B cell (primary cell): ENCODE data around the gene NELL1. TPM values are rescaled to one million over a fixed set of nuclear protein-coding genes. Genes with fewer than 3 reads are reported as not detected.

Experiments used
- ATAC-seq: fragments of 200-7000 bp; cut with Tn5 transposase; one replicate; pipeline ENCODE4 v1.10.0; 2021; ENCODE audit warnings: low read depth, mild to moderate bottlenecking, moderate number of reproducible peaks, moderate library complexity
- CTCF ChIA-PET: fragments of 350-600 bp; sonication (Branson Sonifier 250); formaldehyde crosslinking; loops from one replicate; lab custom pipeline; 2021; ENCODE audit warnings: antibody characterized with exemption, inconsistent platforms; lab: Charles Lee
- POLR2A ChIA-PET: fragments of 350-600 bp; sonication (Branson Sonifier 250); formaldehyde crosslinking; loops from one replicate; lab custom pipeline; 2021; ENCODE audit warnings: antibody characterized with exemption; lab: Charles Lee
- DNase-seq: peaks from one replicate; pipeline ENCODE4 v3.0.0; 2013
- H2AFZ ChIP-seq: 2 replicates; pipeline ENCODE4 v1.6.1; 2012; ENCODE audit warnings: mild to moderate bottlenecking, low read depth, low read length; ENCODE audit not compliant: insufficient read depth, poor library complexity, severe bottlenecking
- H3K27ac ChIP-seq, 2 donors: 1 replicate in 1 of 2; 2 replicates in 1 of 2; pipeline ENCODE4 v1.5.1; 2012 to 2013; ENCODE audit warnings: low read length in 2 of 2, mild to moderate bottlenecking in 2 of 2, moderate library complexity in 1 of 2
- H3K27me3 ChIP-seq, 4 experiments: fragments of 200-600 bp in 1 of 4; sonication (generic) in 1 of 4; replicated peaks in 1 of 4; 1 replicate in 2 of 4; 2 replicates in 2 of 4; pipeline versions ENCODE4 v1.6.1 to v1.7.0; 2013 to 2016; ENCODE audit warnings: low read length in 3 of 4, mild to moderate bottlenecking in 2 of 4, mixed read lengths in 1 of 4, moderate library complexity in 1 of 4; ENCODE audit not compliant: insufficient read depth in 4 of 4, control insufficient read depth in 3 of 4; ENCODE audit errors: control extremely low read depth in 1 of 4
- H3K36me3 ChIP-seq, 2 experiments: replicated peaks in 1 of 2; 1 replicate in 1 of 2; 2 replicates in 1 of 2; pipeline versions ENCODE4 v1.6.1 to v1.7.1; 2013; ENCODE audit warnings: low read length in 1 of 2; ENCODE audit not compliant: insufficient read depth in 2 of 2, control insufficient read depth in 1 of 2; ENCODE audit errors: control extremely low read depth in 1 of 2, extremely low read depth in 1 of 2
- H3K4me1 ChIP-seq, 2 donors: fragments of 200-600 bp in 1 of 2; sonication (generic) in 1 of 2; 1 replicate in 1 of 2; 2 replicates in 1 of 2; pipeline versions ENCODE4 v1.5.1 to v1.6.1; 2013 to 2017; ENCODE audit warnings: low read length in 2 of 2; ENCODE audit not compliant: control insufficient read depth in 2 of 2, insufficient read depth in 2 of 2
- H3K4me2 ChIP-seq: replicated peaks from 2 replicates; pipeline ENCODE3; 2012; ENCODE audit warnings: mild to moderate bottlenecking, low read depth, low read length; ENCODE audit not compliant: poor library complexity, severe bottlenecking
- H3K4me3 ChIP-seq, 5 experiments: fragments of 200-600 bp in 1 of 5; sonication (generic) in 1 of 5; 1 replicate in 3 of 5; 2 replicates in 2 of 5; pipeline versions ENCODE4 v1.5.1 to v1.7.0; 2011 to 2016; ENCODE audit warnings: low read length in 4 of 5, mild to moderate bottlenecking in 4 of 5, low read depth in 2 of 5, control low read depth in 1 of 5, moderate library complexity in 1 of 5; ENCODE audit not compliant: insufficient read depth in 1 of 5; ENCODE audit errors: control extremely low read depth in 1 of 5, extremely low read depth in 1 of 5
- H3K79me2 ChIP-seq: fragments of 200-600 bp; sonication (generic); one replicate; pipeline ENCODE4 v1.6.0; 2016; ENCODE audit warnings: low read length; ENCODE audit not compliant: control insufficient read depth, insufficient read depth
- H3K9ac ChIP-seq: fragments of 200-600 bp; sonication (generic); 2 replicates; pipeline ENCODE4 v1.6.1; 2017; ENCODE audit warnings: mild to moderate bottlenecking, low read length, moderate library complexity
- H3K9me3 ChIP-seq, 3 donors: one replicate each; pipeline versions ENCODE4 v1.6.1 to v1.7.1; 2013; ENCODE audit warnings: low read length in 2 of 3; ENCODE audit not compliant: control insufficient read depth in 2 of 3, insufficient read depth in 1 of 3; ENCODE audit errors: control extremely low read depth in 1 of 3
- H4K20me1 ChIP-seq: 2 replicates; pipeline ENCODE4 v1.6.0; 2012; ENCODE audit warnings: mild to moderate bottlenecking, low read length; ENCODE audit not compliant: insufficient read depth, control insufficient read depth, poor library complexity, severe bottlenecking
- H3K27ac Mint-ChIP-seq: one replicate; pipeline ENCODE4 v1.8.0; 2021; ENCODE audit warnings: mixed read lengths
- H3K27me3 Mint-ChIP-seq: one replicate; pipeline ENCODE4 v1.8.0; 2021; ENCODE audit warnings: mixed read lengths
- H3K4me1 Mint-ChIP-seq: one replicate; pipeline ENCODE4 v1.8.0; 2021; ENCODE audit warnings: mixed read lengths
- H3K4me3 Mint-ChIP-seq: one replicate; pipeline ENCODE4 v1.8.0; 2021; ENCODE audit warnings: mixed read lengths
- H3K9me3 Mint-ChIP-seq: one replicate; pipeline ENCODE4 v1.8.0; 2022; ENCODE audit warnings: mixed read lengths; ENCODE audit not compliant: insufficient read depth
- EZH2 ChIP-seq: IDR thresholded peaks from 2 replicates; pipeline ENCODE4 v1.6.1; 2012; ENCODE audit warnings: borderline replicate concordance, low read depth, mild to moderate bottlenecking, moderate library complexity, low read length; ENCODE audit not compliant: insufficient read depth, poor library complexity, severe bottlenecking
- WGBS: methylation state at CpG from one replicate; pipeline ENCODE4 v1.1.5; 2013; ENCODE audit warnings: missing lambda C conversion rate; ENCODE audit not compliant: insufficient coverage; 5-methylcytosine and 5-hydroxymethylcytosine counted together
- intact Hi-C: fragments of 100-400 bp; cut with micrococcal nuclease; formaldehyde crosslinking; loops from one replicate; pipeline ENCODE4 v1.10.0; 2022
- polyA plus RNA-seq: library from polyadenylated mRNA; depleted of rRNA; stranded (reverse); fragments of >200 nt; gene quantifications from 2 replicates; pipeline ENCODE4 v1.2.3, GENCODE V29; 2012
- total RNA-seq, 2 donors: library from RNA; stranded (reverse); fragments of 120-200 nt in 1 of 2; gene quantifications; 1 replicate in 1 of 2; 2 replicates in 1 of 2; pipeline versions ENCODE4 v1.2.3 to v1.2.4, GENCODE V29; 2013 to 2022
- TF ChIP-seq, protein P1 (sequence below): fragments of 200-600 bp; IDR thresholded peaks from one replicate; pipeline ENCODE4 v1.8.0; 2022; ENCODE audit warnings: antibody characterized with exemption, mild to moderate bottlenecking

Gene NELL1
- total and polyA plus RNA-seq, 2 donors (not counting 1 experiment from before 2014, with no cell fraction given), result not detected

DNA sequence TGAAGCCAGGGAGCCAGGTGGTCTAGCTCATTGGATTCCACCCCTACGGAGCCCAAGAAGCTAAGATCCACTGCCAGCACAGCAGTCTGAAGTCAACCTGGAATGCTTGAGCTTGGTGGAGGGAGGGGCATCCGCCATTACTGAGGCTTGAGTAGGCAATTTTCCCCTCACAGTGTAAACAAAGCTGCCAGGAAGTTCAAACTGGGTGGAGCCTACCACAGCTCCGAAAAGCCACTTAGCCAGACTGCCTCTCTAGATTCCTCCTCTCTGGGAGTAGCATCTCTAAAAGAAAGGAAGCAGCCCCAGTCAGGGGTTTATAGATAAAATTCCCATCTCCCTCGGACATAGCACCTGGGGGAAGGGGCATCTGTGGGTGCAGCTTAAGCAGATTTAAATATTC, 620.3 kb downstream of the NELL1 start:
- no peak for ATAC-seq
- POLR2A ChIA-PET, result no interaction called here
- no peak overlapping the region for H3K9ac ChIP-seq
- no peaks in the 10 kb centered on the region for H3K79me2 ChIP-seq
- no peak for DNase-seq
- no peaks in the 10 kb centered on the region for H3K36me3 ChIP-seq
- no peak overlapping the region for H2AFZ ChIP-seq
- 93% methylated on average over 3 of the region's 4 CpGs for WGBS
- no peak overlapping the region for H3K4me2 ChIP-seq
- no peak overlapping the region for H3K27ac Mint-ChIP-seq
- CTCF ChIA-PET, result no interaction called here
- intact Hi-C loops, result no loop called here
- TF ChIP-seq EZH2, result no peak
- TF ChIP-seq, protein P1, sequence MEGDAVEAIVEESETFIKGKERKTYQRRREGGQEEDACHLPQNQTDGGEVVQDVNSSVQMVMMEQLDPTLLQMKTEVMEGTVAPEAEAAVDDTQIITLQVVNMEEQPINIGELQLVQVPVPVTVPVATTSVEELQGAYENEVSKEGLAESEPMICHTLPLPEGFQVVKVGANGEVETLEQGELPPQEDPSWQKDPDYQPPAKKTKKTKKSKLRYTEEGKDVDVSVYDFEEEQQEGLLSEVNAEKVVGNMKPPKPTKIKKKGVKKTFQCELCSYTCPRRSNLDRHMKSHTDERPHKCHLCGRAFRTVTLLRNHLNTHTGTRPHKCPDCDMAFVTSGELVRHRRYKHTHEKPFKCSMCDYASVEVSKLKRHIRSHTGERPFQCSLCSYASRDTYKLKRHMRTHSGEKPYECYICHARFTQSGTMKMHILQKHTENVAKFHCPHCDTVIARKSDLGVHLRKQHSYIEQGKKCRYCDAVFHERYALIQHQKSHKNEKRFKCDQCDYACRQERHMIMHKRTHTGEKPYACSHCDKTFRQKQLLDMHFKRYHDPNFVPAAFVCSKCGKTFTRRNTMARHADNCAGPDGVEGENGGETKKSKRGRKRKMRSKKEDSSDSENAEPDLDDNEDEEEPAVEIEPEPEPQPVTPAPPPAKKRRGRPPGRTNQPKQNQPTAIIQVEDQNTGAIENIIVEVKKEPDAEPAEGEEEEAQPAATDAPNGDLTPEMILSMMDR, result no peak
- no peaks in the 10 kb centered on the region for H4K20me1 ChIP-seq
- no peak overlapping the region for H3K27ac ChIP-seq
- H3K9me3 Mint-ChIP-seq, result peaks cover 3% of the 10 kb centered on the region
- no peaks in the 10 kb centered on the region for H3K4me1 ChIP-seq
- no peak overlapping the region for H3K4me3 ChIP-seq
- no peaks in the 10 kb centered on the region for H3K27me3 Mint-ChIP-seq
- no peaks in the 10 kb centered on the region for H3K27me3 ChIP-seq
- no peak overlapping the region for H3K4me3 Mint-ChIP-seq
- H3K4me1 Mint-ChIP-seq, result no peaks in the 10 kb centered on the region
- peaks cover 0 to 11% (median 2%) of the 10 kb centered on the region in 3 donors for H3K9me3 ChIP-seq

- ChIA-PET CTCF (no interaction called here), POLR2A (no interaction called here)
- 100% methylated on average over 2 of the region's 2 CpGs for WGBS
- DNase-seq, result no peak
- Histone ChIP-seq H3K4me3 (no peak overlapping the region), H3K79me2 (no peaks in the 10 kb centered on the region), H3K27ac (no peak overlapping the region), H3K4me1 (no peaks in the 10 kb centered on the region), H3K4me2 (no peak overlapping the region), H2AFZ (no peak overlapping the region), H3K9ac (no peak overlapping the region), H4K20me1 (no peaks in the 10 kb centered on the region), H3K9me3 (peaks cover 0 to 2% (median 0%) of the 10 kb centered on the region in 3 donors), H3K27me3 (no peaks in the 10 kb centered on the region), H3K36me3 (no peaks in the 10 kb centered on the region)
- intact Hi-C loops, result no loop called here
- H3K9me3 Mint-ChIP-seq, result peaks cover 4% of the 10 kb centered on the region
- TF ChIP-seq, protein P1, result no peak
- no peak for TF ChIP-seq EZH2
- ATAC-seq, result no peak
- H3K27ac Mint-ChIP-seq, result no peak overlapping the region
- no peaks in the 10 kb centered on the region for H3K4me1 Mint-ChIP-seq
- H3K27me3 Mint-ChIP-seq, result no peaks in the 10 kb centered on the region
- no peak overlapping the region for H3K4me3 Mint-ChIP-seq
Observed at GRCh38 chr11:21295508-21295907, 626.1 kb downstream of the NELL1 start.
